ENCODE measurements around the gene AJAP1. TPM values are rescaled to one million over a fixed set of nuclear protein-coding genes. Genes with fewer than 3 reads are reported as not detected.
A peak's percentile ranks its signal among the peaks of the same experiment; 100 is the strongest.

AJAP1 gene
- total RNA-seq, 1 donor from 2014 or later: 7.3 TPM

DNA sequence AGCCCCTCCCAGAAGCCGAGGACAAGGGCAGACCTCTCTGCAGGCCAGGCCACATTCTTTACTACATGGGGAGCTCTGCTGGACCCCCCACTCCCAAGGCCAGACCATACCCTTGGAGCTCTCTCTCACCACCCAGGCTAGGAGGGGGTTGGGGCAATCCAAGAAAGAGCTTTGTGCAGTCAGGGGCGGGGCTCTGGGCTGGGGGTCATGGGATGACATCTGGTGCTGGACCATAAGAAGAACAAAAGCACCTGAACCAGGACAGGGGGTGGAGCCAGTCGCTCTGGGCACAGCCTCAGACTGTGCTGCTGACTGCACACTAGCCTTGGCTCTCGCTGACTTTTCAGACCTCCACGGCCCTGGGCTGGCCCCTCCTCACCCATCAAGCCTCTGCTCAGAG, 23.1 kb upstream of the AJAP1 start:
- DNase-seq: no peak

DNA sequence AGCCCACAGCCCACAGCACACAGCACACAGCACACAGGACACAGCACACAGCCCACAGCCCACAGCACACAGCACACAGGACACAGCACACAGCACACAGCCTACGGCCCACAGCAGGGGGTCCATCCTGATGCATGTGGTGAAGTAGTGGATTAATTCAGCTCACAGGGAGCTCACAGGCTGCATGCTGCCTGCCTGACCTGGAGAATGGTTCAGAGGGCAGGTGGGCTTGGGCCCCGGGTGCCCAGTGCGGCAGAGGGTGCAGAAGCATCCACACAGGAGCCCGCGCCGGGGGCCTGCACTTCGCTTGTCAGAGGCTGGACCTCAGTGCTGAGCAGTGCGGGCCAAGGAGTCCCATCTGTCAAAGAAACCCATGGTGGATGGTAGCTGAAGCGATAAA, 21.1 kb upstream of the AJAP1 start:
- no peak for DNase-seq

DNA sequence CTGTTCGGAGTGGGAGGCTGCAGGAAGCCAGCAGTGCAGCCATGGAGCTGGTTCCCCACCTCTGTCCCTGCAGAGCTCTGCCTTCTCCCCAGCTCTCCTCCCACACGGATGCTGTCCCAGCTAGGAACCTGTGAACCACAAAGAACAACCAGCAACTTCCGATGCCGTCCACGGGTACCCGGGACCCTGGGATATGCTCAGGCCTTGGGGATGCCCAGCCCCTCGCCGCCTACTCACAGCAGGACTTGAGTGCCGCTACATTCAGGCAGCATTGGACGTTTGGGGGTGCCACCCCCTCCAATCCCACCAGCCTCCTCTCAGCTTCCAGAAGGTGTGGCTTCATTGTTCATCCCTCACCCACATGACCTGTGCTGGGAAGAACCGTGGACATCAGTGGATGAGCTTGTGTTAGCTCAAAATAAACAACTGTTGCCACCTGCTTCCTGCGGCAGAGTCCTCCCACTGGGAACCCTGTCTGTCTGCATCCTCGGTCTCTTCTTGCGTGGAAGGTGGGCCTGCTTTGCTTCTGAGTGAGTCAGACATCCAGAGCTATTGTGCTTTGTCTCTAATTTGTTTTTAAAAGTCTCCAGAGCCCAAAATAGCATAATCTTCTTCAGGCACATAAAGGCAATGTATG, 20.1 kb upstream of the AJAP1 start:
- no peak for DNase-seq

DNA sequence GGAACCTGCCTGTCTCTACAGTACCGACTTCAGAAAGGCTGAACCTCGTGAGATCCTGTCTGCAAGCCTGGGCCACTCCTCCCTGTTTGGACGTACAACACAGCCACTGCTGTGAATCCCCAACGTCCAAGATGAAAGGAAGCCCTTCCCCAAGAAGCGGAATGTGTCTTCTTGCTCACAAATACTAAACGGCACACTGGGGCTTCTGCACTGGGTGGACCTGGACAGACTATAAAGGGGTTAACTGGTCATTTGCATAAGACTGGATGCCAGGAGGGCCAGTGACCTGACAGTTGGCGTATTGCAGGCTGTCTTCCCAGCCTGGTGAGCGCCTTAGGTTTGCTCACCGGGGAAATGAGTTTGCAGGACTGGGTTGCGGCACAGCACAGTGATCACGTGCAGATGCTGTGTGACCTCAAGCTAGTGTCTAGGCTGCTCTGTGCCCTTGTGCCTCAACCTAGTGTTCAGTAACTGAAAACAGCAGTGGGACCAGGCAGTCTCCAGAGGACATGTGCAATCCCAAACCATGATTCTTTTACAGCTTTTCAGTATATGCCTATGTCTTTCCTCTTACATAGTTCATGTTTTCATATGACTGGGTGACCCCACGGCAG, 19.5 kb upstream of the AJAP1 start:
- DNase-seq: no peak

DNA sequence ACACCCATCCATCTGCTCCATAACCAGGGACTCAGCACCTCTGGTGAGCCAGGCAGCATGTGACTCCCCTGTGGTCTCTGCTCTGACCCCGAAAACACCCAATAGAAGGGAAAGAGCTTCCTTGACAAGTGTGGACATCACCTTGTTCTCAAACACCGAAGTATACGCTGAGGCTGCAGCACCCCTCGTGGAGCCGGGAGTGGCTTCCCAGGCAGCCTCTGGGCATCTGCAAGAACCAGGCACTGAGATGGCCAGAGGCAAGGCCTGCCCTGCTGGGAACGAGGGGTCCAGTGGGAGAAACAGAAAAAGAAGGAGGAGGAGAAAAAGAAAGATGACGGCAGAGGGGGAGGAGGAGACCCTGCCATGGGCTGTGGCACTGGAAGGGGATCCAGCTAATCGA, 18.2 kb upstream of the AJAP1 start:
- DNase-seq: no peak

DNA sequence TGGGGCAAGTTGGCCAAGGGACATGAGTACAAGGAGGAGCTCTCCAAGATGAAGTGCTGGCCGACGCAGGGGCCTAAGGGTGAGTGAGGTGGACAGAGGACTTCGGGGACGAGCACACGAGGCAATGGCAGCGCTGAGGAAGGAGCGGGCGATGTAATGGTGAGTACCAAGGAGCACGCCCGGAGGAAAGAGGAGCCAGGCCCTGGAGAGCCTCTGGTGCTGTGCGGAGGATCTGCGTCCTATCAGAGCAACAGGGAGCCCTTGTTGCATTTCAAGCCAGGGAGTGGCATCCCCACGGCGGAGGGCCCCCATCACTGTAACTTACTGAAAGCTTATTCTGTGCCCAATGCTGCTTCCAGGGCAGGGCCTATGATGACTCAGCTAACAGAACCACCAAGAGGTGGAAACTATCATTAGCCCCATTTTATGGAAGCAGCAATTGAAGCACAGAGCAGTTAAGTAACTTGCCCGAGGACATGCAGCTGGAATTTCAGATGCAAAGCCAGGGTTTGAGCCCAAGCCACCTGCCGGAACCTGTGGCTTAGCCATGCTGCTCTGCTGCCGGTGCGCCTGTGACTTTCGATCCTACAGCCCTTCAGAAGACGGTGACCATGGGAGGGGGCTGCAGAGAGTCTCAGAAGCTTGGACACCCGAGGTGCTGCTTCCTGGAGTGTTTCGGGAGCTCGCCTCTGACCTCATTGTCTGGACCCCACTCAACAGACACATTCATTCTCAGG, 17.6 kb upstream of the AJAP1 start:
- no peak for DNase-seq

DNA sequence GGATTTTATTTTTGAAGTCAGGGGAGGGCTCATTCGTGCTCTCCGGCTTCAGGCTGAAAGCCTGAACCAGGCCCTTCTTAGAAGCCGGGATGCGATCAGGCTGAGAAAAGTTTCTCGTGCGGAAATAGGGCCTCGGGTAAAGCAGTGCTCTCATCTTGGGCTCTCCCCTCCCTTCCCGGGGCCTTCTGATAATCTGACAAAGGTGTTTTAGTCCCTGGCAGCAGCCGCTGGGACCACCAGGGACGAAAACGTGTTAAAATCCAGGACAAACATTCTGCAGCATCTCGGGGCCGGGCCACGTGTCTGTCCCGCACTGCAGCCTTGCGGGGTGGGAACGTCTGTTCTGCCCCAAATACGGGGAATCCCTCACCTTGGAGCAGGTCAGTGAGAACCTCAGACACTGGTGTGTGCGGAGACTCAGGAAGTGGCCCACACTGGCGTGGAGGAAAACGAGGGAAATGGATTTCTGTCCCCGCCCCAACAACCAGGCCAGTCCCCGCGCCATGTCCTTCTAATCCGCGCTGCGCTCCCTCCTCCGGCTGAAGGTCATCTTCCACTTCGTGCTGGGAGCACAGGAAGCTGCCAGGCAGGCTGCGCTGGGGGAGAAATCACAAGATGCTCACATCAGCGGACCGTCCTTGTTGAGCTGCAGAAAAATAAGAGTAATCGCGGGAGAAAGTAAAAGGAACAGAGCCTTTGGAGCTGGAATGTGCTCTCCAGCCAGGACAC, 16.6 kb upstream of the AJAP1 start:
- no peak for DNase-seq

DNA sequence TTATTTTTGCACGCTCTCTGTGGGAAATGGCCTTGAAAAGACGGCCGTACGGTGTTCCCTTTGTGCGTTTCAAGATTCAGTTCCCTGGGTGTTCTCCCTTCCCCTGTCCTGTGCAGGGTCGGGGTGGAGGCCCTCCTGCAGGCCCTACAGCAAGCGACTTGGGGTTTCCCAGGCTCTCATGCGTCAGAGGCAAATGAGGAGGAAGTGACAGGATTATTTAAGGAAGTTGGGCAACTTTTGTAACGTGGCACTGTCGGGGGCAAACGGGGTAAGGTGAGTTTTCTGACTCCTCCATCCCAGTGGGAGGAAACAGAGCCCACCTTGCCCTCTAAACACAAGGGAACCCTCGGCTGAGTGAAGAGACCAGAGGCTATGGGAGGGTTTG, 16.1 kb upstream of the AJAP1 start:
- no peak for DNase-seq

DNA sequence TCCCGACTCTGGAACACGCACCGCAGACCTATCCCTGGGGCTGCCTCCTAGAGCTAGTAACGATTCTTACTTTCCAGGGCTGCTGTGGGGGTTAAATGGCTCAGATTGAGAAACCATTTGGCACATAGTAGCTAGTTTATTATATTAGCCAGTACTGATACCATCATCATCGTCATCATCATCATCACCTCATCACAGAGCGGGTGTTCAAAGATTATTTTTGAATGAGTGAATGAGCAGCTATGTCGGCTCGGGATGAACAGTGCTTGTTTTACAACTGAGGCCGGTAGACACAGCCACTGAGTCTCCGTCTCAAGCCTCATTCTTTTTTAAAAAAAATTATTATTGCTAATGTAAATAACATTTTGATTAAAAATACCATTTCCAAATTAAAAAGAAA, 13.5 kb upstream of the AJAP1 start:
- DNase-seq: no peak

DNA sequence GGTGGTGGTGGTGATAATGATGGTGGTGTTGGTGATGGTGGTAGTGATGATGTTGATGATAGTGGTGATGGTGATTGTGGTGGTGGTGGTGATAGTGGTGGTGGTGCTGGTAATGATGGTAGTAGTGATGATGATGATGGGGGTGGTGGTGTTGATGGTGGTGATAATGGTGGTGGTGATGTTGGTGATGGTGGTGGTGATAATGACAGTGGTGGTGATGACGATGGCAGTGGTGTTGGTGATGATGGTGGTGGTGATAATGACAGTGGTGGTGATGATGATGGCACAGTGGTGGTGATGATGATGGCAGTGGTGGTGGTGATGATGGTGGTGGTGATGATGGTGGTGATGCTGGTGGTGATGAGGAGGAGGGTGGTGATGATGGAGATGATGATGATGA, 7.0 kb upstream of the AJAP1 start:
- DNase-seq: no peak

DNA sequence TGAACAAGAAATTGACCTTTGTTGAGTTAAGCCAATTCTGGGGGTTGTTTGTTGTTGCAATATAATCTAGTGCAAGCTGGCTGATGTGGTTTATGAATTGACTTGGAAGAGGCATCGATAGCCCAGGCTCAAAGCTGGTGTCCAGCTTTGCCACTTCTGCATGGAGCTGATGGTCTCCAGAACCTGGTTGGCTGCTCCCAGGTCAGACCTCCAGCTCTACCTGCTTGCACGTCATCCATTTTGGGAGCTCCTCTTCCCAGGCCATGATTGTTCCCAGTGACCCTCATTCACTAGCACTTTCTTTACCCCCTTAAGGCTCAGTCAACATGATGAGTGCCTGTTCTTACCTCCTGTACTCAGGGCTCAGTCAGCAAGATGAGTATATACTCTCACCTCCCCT, 5.8 kb upstream of the AJAP1 start:
- no peak for DNase-seq

DNA sequence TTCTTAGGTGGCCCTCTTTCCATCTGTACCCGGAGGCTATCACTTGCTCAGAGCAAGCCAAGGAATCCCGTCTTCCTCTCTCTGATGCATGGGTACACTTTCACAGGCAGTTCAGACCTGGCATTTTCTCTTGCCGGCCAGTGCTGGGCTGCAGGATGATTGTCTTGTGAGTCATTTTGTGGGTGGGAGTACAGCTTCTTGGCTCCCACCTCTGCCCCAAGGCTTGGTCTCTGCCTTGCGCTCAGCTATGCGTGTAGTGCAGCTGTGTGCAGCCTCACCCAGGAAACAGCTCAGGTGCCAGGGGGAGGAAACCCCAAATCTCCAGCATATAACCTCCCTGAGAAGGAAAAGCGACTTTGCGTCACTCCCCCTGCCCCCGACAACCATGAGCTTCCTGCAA, 3.9 kb upstream of the AJAP1 start:
- DNase-seq: no peak

DNA sequence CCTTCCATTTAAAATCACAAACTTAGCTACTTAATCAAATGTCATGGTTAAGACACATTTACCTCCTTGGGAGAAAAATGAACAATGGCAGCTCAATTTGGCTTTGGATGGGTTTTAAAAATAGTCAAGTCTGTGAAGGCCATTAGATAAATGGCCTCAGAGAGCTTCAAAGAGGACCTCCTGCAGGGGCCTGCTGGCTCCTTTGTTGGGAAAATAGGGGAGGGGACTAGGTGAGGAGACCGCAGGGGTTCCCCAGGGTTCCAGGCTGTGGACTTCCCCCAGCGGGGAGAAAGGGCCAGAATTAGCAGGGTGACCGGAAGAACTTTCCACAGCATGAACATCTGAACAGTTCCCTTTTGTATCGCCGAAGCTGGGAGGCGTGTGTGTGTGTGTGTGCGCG, 3.4 kb upstream of the AJAP1 start:
- no peak for DNase-seq

DNA sequence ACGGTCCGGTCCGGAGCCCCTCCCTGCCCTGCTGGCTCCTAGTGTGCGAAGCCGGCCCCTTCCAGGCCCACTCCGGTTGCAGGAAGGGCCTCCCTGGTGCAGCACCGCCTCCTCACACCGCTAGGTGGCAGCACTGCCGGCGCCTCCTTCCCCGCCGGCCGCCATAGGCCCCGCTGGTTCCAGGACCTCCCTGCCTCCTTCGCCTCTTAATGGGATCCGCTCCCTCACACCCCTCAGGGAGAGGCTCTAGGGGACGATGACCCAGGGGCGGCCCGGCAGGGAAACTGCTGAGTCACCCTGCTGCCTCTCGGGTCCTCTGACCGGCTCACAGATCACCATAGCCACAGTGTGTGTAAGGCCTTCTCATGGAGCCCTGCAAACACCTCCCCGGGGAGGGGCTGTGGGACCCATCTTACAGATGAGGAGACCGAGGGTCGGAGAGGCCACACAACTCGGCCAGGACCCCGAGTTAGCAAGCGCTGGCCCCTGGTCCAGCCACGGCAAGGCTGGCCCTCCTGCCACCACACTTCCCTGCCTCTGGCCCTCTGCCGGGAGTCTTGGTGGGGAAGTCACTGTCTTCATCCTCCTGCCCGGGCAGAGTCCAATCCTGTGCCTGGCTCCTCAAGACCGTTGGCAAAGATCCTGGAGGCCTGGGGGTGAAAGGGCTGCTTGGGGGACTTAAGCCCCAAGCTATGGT, 1.6 kb upstream of the AJAP1 start:
- DNase-seq: no peak

DNA sequence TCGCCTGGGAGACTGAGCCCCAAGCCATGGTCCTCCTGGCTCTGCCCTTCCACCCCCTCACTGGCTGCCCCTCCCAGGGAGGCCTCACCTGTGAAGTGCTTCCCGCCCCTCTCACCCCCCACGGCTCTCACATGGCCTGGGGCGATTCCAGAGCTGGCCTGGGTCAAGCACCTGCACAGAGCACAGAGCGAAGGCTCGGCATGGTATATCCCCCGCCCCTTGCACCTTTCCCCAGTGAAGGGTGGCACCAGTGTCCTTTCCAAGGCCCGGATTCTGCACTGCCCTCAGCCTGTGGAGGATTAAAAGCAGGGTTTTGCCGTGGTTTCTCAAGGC, 1.1 kb upstream of the AJAP1 start:
- DNase-seq: no peak

DNA sequence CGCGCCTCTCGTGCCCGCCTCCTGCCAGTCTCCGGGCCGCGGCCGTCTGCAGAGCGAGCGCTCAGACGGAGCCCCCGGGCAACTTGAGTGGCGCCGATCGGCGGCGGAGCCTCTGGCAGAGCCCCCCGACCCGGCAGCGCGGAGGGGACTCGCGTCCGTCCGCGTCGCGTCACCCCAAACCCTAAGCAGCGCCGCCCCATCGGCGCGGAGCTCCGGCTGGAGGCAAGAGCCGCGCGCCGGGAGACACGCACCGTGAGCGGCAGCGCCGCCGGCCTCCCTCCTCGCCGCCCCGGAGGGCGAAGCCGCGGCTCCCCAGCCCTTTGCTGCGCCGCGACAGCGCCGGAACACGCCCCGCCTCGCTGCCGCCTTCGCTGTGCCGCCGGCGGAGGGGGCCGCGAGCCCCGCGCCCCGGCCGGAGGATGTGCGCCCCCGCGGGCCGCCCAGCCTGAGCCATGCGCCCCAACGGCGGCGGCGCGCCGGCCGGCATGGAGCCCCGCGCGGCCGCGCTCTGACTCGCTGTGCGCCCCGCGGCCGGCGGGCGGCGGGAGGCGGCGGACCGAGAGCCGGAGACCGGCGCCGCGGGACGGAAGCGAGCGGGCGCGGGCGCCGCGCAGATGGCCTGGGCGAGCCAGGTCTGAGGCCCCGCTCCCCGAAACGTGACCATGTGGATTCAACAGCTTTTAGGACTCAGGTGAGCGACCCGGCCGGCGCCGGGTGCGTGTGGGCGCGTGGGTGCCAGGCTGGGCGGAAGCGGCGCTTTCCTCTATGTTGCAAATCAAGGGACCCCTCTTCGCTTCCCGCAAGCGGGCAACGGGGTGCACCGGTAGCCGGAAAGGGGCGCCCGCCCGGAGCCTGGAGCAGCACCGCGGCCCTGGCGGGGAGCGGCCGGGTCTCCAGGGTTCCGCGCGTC, 610 bp downstream of the AJAP1 start:
- DNase-seq: no peak

DNA sequence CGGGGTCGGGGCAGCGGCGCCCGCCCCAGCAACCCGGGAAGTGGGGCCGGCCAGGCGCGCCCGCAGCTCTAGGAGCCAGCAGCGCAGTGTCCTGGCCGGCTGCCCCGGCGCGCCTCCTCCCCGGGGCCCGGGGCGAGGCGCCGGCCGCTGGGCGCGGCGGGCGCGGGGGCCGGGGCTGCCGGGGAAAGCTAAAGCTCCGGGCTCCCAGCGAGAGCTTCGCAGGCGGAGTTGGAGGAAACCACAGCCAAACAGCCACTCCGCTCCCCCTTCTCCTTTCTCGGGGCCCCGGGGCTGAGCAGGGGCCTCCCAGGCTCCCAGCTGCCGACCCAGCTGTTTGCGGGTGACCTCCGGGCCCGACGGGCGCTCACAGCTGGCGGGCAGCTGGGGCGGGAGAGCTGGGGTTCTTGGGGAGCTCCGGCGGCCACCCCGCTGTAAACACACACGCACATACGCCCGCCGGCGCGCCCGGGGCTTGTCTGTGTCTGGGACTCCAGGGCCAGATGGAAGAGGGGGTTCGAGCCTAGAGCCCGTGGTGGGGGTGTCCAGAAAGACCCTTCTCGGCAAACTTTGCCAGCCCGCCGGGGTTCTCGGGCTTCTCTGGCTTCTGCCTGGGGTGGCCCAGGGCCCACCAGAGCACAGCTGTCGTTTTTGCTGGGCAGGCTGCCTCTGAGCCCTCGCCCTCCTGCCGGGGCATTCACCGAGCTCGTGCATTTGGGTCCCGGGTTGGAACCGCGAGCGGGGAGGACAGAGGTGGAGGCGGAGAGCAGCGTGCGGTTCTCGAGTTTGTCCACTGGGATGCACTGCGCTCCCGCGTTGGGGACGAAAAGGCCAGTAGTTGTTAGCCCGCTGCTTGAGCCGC, 1.5 kb downstream of the AJAP1 start:
- DNase-seq: peak; percentile 83

DNA sequence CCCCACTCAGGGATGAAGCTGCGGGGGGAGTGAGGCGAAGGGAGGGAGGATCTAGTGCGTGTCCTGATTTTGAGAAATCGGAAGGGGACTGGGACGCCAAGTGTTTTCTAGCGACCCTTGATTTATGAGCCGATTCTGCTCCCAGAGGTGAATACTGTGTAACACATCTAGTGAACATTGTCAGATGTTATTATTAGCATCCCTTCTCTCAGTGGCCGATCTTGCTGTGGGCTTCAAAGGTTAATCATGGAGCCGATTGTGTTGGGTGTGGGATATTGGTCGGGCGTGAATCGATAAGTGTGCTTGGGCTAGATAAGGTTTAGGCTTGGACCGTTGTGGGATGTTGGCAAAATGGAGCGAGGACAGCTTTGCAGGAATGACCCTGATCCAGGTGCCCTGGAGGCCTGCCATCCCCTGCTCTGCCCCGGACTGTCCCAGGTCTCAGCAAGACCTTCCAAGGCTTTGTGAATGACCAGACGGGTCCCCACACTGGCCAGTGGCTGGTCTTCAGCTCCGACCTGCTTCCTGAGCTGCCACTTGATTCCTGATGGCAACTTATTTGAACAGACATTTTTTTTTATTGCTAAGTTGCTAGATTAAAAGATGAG, 2.2 kb downstream of the AJAP1 start:
- no peak for DNase-seq

DNA sequence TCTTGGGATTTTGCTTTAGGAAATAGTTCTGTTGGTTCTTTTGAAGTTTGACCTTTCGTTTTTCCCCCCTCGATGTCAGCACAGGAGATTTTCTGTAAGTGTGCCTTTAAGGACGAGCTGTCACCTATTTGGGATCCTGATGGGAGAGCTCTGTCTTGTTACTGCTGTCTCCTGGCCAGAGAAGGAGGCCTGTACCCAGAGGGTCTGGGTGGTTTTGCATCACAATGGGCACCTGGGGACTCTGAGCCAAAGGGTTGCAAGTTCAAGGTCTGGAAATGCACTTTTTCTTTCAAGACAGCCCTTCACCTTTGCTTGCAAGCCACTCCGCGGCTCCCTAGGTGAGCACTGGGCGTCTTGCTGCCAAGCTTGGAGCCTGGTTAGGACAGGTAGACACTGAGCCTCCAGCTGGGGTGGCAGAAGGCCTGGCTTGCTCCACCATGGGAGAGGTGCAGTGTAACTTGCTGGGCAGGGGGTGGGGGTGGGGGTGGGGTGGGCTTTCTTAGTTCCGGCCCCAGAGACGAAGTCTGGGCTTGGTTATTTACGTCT, 2.9 kb downstream of the AJAP1 start:
- no peak for DNase-seq

DNA sequence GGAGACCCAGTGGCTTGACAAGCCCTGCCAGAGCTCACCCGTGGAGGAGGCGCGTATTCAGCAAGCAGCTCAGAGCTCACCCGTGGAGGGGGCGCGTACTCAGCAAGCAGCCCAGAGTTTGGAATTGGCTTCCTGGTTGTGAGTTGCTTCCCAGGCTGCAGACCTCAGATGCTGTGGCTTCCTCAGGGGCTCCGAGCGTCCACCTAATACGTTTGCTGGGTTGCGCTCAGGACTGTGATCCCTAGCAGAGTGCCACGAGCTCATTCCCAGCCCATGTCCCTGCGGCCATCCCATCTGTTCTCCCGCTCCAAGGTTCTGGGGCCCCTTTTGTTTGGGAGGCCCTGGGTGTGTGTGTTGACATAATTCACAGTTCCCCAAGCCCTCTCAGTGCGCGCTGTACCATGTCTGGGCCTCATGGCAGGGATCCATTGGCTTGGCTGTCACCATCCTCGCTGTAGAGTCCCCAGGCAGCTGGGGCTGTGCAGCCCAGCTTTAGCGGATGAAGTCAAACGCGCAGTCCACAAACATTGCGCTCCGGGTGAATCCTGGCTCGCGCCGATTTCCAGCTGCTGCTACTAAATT, 3.6 kb downstream of the AJAP1 start:
- DNase-seq: peak; percentile 77
